ENCODE measurements around the gene RNPS1.
A peak's percentile ranks its signal among the peaks of the same experiment; 100 is the strongest.

The RNPS1 gene

GRCh38 chr16:2229632-2230250 lies 38.2 kb downstream of the RNPS1 start:
- no peak overlapping the region for H3K4me3 ChIP-seq (ENCODE audit: low read depth, low read length)
- no peak for DNase-seq (ENCODE audit: low read depth)
- TF ChIP-seq CTCF (IDR thresholded peaks at IDR 0.05; ENCODE audit: insufficient read depth, low read depth, low read length, missing control alignments), result no peak

DNA sequence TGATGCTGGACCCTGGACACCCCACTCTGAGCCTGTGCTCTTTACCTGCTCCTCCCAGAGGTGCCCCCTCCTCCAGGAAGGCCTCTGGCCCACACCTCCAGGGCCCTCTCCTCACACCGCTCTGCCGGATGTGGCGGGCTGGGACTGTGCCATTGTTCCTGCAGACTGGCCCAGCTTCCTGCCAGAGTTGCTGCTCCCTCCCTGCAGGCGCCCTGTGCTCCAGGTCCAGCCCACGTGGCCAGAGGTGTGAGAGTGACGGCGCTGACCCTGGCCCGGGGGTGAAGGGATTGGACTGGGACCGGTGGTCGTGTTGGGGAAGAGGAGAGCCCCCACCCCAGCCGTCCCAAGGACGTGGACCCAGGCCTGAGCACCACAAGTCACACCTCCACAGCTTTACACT lies 38.8 kb downstream of the RNPS1 start:
- no peak for DNase-seq (ENCODE audit: low read depth)
- TF ChIP-seq CTCF (IDR thresholded peaks at IDR 0.05; ENCODE audit: insufficient read depth, low read depth, low read length, missing control alignments), result no peak
- no peak overlapping the region for H3K4me3 ChIP-seq (ENCODE audit: low read depth, low read length)

DNA sequence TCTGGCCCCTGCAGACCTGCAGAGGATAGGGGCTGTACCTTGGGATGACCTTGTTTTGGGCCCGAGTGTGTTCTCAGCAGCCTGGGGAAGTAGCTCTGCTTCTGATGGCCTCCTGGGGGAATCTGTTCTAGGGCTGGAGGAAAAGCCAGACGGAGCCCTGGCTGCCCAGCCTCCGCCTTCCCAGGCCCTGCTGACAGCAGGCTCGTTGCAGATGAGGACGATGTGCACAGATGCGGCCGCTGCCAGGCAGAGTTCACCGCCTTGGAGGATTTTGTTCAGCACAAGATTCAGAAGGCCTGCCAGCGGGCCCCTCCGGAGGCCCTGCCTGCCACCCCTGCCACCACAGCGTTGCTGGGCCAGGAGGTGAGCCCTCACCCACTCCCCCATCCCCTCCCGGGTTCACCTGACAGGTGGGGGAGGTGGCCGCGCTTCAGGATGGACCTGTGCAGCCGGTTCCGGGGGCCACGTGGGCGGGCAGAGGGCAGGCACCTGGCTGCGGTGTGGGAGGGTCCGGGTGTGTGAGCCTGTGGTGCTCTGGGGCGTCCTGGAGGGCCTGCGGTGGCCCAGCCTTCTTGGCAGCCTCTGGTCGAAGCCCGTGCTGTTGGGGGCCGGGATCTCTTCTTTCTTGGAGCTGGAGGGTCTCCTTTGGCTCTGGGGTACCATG lies 39.6 kb downstream of the RNPS1 start:
- TF ChIP-seq CTCF (IDR thresholded peaks at IDR 0.05; ENCODE audit: insufficient read depth, low read depth, low read length, missing control alignments), result no peak
- no peak for DNase-seq (ENCODE audit: low read depth)

DNA sequence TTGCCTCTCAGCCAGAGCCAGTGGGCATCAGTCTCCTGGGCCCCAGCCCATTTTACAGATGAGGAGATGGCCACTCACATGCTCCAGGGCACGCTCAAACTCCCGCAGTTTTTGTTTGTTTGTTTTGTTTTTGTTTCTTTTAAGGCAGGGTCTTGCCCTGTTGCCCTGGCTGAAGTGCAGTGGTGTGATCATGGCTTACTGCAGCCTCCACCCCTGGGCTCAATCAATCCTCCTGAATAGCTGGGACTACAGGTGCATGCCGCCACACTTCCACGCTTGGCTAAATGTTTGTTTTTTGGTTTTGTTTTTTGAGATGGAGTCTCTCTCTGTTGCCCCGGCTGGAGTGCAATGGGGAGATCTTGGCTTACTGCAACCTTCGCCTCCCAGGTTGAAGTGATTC lies 41.0 kb downstream of the RNPS1 start:
- H3K4me3 ChIP-seq (ENCODE audit: low read depth, low read length), result no peak overlapping the region
- DNase-seq (ENCODE audit: low read depth), result no peak
- no peak for TF ChIP-seq CTCF (IDR thresholded peaks at IDR 0.05; ENCODE audit: insufficient read depth, low read depth, low read length, missing control alignments)

More for the DNA sequence above, 39.6 kb downstream of the RNPS1 start:
- H3K4me3 ChIP-seq (ENCODE audit: low read depth, low read length), result no peak overlapping the region

DNA sequence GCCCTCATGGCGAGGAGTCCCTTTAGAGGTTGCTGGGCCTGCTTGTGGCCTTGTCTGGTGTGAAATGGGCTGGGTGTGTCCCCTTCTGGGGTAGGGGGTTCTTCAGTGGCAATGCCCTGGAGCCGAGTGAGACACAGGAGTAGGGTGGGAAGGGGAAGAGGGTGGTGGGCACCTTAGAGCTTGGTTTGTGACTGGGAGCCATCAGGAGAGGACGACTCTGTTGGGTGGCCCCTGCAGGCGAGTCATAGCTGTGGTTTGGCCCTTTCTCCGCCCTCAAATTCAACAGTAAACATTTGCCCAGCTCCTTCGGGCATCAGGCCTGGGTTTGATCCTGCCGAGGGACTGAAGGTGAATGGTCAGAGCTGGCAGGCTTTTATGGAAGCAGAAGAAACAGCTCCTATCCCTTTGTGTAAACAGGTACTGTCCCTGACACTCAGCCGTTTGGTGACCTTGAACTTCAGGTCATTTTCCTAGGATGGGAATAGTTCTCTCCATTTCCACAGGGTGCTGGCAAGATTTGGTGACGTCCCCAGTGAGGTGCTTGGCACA lies 41.6 kb downstream of the RNPS1 start:
- no peak overlapping the region for H3K4me3 ChIP-seq (ENCODE audit: low read depth, low read length)
- TF ChIP-seq CTCF (IDR thresholded peaks at IDR 0.05; ENCODE audit: insufficient read depth, low read depth, low read length, missing control alignments), result no peak
- no peak for DNase-seq (ENCODE audit: low read depth)

DNA sequence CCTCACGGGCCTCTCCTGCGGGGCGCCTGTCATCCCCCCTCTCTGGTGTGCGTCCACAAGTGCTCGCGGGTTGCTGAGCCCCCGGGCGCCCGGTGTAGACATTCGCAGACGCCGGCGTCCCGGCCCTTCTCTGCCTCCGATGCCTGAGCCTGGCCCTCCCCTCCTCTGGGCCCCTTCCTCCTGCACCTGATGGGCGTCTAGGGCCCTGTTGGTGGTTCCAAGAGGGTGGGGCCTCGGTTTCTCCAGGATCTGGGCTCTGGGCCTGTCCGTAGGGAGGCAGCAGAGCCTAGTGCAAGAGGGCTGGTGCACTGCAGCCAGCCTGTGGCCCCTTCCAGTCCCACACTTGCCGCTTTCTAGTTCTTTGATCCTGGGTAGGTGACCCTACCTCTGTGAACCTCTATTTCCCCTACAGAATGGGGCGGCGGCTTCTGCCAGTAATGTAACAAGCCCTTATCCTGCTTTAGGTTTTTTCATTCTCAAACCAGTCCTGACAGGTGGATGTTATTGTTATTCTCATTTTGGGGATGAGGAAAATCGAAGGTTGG lies 43.9 kb downstream of the RNPS1 start:
- peak overlapping the region; percentile 96 for H3K4me3 ChIP-seq (ENCODE audit: low read depth, low read length)
- DNase-seq (ENCODE audit: low read depth), result peak; percentile 56
- no peak for TF ChIP-seq CTCF (IDR thresholded peaks at IDR 0.05; ENCODE audit: insufficient read depth, low read depth, low read length, missing control alignments)
